Putamen (tissue), 1 donor: ENCODE results near the gene TBATA.
A peak's percentile ranks its signal among the peaks of the same experiment; 100 is the strongest.

ENCODE experiments used
- DNase-seq: peaks from one replicate; pipeline ENCODE4 v3.0.0-alpha.2; 2016; ENCODE audit warnings: low spot score

TBATA gene, protein sequence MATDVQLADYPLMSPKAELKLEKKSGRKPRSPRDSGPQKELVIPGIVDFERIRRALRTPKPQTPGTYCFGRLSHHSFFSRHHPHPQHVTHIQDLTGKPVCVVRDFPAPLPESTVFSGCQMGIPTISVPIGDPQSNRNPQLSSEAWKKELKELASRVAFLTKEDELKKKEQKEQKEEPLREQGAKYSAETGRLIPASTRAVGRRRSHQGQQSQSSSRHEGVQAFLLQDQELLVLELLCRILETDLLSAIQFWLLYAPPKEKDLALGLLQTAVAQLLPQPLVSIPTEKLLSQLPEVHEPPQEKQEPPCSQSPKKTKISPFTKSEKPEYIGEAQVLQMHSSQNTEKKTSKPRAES

DNA sequence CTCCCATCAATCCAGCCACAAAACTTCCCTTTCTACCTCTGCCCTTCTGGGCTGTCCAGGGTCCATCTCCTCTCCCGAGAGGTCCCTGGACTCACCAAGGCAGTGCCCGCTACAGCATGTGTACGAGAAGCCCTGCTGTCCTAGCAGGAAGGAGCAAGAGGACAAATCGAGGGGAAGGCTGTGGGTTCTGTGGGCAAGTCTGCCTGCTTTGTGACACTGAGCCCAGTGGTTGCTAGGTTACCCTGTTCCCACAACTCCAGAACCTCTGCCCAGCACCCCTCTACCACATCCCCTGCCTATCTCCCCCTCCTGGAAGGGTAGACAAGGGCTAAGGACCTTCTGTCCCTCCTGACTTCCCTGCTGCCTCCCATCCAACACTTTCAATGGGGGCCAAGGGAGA is at the start of gene TBATA:
Gene TBATA, minus strand, starts transcription at position 188 of the 400 bp plus-strand sequence. CDS start 1,998 bp downstream, outside the sequence.
- DNase-seq: no peak

DNA sequence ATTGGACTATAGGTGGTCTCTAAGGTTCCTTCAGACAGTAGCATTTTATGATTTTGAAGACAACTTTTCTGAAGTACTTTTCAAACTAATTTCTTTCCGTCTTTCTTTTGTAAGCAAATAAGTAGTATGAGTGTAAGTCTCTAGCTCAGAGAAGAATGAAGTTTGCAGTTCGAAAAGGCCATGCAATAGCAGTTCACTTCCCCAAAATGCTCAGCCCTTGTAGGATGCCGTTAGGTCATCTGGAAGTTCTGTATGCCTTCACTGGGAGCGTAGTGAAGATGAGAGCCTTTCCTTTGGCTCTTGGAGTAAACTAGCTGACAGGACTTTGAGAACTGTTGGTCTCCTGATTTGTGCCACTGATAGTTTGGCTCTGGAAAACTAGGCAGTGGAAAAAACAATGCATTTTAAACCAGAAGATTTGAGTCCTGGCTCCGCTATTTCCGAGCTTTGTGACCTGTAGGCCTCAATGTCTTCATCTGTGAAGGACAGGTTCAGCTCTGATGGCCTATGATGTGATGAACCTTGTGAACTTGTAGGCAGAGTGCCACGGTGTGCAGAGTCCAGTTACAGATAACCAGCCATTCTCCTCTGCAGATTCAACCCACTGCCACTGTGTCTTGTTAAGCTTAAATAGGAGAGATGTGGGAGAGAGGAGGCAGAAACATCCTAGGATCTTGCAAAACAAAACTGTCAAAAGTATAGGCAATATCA is 49.4 kb upstream of the TBATA start:
- DNase-seq: no peak

DNA sequence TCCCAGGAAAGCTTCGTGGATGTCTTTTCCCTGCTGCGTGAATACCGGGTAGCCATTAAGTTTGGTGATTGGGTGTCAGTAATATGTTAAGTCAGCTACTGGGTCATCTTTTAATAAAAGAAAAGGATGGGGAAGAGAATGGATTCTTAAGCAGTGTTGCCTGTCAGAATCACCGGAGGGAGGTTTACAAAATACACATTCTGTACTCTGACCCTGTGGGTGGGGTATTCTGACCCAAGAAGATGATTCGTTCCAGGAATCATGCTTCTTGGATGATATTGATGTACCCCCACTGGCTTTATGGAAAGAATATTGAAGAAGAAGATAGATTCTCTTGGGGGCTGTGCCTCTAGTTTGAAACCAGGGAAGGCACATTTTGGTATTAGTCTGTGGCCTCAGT is 48.8 kb upstream of the TBATA start:
- no peak for DNase-seq

DNA sequence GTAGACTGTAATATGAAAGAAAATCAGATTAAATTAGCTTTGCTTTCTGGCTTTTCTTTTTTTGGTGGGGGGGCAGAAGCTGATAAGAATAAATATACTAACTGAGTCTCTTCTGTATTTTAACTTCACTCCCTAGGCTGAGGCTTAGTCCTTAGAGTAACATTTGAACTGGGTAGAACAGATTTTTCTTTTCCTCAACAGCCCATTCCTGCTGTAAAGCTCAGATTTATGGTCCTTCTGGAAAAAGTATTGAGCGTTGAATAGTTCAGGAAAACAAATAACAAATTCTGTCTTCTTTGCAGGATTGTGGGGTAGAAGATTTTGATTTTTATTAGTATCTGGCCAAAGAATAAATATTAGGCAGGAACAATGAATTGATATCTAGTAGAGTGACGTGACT is 48.4 kb upstream of the TBATA start:
- no peak for DNase-seq

DNA sequence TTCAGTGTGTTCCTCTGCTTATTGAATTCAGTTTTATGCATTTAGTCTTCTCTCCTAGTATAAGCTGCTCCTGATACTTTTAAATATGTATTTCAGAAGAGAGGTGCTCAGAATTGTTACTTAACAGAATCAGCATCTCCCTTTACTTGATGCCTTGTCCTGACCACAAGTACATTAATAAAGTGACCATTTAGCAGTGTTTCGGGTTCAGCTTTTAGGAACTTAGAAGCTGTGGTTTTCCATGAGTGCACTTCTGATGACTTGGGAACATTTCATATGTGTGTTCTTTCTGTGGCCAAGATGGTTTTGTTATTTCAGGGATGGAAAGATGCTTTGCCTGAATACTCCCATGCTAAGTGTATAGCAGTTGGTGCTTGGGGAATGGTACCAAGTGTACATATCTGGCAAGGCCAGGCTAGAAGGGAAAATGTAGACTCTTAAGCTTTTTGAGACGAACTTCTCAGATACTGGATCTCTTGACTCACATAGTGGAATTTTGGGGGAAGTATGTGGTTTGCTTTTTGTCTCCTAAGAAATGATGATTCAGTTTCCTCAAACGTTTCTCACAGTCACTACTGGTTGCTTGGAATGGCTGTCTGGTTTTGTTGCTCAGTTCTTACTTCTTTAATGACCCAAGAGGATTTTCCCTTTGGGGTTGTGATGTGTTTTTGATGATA is 47.8 kb upstream of the TBATA start:
- no peak for DNase-seq

DNA sequence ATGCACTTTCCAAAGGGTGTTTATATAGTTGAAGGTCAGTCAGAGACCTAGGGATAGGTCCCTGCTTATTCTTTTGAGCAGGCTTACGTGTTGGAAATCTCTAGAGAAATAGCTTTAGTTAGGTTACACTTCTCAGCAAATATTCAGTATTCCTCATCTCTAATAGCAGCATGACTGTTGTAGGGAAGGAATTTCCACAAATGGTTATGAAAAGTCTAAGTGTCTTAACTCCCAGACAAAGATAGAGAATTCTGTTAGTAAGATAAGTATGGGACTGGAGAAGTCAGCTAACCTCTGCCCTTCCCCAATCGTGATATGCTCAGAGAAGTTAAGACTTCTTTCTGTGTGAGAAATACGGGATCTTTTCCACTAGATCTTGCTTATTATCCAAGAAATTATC is 47.0 kb upstream of the TBATA start:
- no peak for DNase-seq

DNA sequence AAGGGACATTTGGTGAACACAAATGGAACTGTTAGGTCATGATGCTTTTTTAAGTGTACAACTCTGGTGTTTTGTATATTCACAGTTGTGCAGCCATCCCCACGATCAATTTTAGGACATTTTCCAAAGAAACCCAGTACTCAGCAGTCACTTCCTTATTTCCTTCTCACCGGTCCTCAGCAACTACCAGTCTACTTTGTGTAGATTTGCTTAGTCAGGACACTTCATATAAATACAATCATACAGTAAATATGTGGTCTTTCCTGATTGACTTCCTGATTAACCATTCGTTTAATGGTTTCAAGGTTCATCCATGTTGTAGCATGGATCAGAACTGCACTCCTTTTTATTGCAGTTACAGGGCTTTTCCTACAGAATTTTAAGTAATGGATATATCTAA is 45.0 kb upstream of the TBATA start:
- DNase-seq: no peak

DNA sequence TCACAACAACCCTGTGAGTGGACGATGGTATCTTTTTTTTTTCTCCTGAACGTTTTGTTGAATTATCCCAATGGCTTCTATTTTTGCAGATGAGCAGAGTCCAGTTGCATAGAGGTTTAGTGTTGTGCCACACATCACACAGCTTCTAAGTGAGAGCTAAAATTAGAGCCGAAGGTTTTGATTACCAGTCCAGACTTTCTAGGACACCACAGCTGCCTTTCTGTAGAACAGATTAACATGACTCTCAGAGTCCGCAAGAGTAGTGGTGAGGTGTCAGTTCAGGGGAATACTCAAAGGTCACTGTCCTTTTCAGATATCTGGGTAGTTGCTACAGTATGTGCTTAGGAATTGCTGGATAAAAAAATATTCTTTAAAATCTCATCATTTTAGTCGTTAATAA is 44.4 kb upstream of the TBATA start:
- no peak for DNase-seq

DNA sequence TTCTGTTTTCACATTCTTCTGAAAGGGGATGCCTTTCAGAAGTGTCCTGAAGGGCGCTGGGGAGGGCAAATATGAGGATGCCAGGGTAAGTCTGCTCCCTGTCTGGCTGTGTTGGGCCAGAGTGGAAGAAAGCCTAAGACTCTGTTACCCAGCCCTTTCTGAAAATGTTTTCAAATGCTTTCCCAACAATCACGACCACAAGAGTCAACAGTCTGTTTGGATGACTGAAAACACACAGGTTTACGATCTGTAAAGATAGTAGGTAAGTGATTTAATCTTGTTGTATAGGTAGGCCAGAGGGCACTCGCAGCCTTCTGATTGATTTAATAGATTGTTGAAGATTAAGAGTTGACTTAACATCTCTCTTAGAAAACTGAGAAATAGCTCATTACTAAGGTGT is 43.7 kb upstream of the TBATA start:
- DNase-seq: no peak

DNA sequence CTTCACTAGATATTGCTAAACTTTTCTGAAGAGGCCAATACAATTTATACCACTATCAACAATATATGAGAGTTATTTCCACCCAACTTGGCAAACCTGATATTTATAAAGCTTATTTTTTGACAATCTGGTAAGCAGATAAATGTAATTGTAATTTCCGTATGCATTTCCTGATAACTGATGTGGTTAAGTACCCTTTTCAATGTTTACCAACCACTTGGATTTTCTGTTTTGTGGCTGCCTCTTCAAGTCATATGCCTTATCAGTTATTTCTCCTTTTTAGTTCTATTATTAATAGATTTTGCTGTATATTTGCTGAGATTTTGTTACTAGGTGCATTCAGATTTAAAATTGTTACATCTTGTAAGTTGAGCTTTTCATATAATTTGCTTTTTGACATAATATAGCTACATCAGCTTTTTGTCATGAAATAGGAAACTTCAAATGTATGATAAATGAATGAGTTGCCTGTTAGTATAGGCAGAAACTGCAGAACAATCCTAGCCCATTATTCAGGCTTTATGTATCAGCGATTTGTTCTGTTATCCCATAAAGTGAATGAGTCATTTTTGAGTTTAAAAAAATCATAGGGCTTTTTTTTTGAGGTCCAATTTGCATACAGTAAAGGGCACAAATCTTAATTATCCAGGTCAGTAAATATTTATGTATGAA is 42.0 kb upstream of the TBATA start:
- no peak for DNase-seq

DNA sequence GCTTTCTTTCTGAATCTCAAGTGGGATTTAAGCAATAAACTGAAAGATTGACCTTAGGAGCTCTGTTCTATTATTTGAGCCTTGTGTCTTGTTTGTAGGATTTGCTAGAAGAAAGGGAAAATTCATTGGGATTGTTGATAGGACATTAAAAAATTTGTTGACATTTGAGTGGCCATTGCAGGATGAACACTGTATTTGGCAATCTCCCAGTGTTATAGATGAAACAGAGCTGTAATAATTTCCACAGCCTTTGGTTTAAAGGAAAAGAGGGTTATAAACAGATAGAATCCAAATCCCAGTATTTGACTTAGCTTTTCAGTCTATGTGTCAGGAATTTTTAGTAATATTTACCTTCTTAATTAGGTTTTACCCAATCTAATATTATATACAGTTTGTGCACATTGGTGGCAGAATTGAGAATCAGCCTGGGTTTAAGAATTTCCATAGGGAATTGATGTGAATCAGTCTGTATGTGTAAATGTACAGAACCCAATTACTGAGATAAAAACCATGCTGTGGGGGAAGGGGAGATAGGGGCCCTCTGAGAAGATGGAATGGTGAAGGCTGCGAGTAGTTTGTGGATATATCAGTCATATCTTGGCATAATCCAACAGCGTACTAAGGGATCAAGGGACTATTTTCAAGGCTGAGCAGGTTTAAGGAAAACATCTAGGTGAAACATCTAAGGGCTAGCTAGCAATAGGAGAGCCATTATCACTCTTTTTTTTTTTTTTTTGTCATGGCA is 37.1 kb upstream of the TBATA start:
- no peak for DNase-seq

DNA sequence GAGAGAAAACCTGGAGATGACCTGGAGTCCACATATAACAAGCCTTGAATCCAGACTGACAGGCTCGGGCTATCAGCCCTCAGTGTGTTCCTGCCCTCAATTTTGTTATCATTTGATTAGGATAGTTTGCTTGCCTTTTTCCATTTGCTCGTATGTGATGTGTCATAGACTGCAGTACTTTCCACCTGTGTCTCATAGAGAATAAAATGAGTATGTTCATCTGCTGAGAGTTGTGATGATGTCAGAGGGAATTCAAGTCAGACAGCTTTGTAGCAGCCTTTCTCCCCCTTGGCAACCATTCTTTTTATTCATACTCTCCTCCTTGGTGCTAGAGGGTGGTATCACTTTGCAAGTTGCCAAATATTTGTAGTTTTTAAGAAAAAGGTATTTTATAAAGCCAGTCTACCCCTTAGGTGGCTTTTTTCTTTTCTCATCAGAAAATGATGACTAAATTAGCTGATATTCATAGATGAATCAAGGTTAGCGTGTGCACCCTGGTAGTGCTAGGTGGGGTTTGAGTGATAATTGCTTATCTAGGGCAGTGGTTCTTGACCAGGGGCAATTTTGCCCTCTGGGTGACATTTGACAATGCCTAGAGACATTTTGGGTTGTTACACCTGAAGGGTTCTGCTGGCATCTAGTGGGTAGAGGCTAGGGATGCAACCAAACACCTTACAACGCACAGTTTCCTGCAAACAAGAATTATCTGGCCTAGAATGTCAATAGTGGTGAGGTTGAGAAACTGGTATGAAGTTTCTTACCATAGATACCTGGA is 36.0 kb upstream of the TBATA start:
- no peak for DNase-seq

DNA sequence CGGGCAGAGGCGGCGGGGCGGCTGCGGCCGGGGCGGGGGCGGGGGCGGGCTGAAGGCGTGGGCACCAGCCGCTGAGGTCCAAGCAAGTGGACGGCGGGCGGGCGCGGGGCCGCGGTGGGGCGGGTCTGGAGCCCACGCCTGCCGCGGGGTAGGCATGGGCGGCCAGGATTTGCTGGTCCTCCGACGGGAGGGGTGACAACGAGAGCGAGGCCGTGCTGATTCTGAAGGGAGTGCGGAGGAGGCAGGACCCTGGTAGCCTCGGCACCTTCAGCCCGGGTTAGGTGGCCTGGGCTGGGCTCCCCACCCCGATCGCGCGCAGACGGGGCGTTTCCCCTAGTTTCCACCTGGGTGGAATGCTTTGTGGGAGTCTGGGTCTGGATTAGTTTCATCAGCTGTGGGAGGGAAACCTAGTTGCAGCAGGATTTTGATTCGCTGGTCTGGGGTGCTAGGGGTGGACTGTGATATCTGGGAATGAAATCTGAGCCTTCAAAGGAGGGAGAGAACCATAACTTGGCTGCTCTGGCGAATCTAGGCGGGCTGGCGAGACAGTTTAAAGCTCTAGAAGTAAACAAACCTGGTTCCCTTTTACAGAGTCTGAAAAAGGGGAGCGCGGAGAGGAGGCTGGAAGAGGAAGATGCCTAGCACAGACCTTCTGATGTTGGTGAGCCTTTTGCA is 31.2 kb upstream of the TBATA start:
- DNase-seq: peak; percentile 34

DNA sequence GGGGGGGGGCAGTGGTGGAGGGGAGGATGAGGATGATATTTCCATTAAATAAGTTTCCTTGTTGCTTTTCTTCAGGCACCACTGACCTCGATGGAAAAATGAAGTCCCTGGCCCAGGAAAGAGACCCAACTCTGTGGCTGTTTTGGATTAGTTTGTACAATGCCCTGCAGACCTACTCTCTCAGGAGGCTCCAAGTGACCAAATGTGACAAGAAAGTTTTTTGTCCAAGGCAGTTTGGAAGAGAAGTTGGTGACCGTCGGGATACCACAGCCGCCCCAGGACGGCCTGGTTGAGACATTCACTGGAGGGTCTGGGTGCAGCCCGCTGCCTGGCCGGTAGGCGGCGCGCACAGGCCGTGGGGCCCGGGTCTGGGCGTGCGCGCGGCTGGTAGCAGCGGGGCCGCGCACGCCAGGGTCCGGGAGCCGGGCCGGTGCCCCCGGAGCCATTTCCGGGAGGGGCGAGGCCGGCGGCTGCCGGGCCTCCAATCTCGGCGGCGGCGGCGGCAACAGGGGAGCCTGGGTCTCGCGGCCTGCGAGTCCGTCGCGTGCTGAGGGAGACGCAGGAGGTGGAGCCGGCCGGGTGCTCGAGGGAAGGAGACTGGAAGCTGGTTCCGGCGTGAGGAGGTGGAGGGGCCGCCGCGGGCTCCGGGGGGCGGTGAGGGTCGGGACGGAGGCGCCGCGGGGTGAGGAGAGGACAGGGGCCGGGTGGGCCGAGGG is 30.5 kb upstream of the TBATA start, which contains the start of gene SGPL1:
Gene SGPL1, plus strand, starts transcription at position 445 of the 716 bp plus-strand sequence. CDS start 906 bp downstream, outside the sequence.
- peak; percentile 78 for DNase-seq

DNA sequence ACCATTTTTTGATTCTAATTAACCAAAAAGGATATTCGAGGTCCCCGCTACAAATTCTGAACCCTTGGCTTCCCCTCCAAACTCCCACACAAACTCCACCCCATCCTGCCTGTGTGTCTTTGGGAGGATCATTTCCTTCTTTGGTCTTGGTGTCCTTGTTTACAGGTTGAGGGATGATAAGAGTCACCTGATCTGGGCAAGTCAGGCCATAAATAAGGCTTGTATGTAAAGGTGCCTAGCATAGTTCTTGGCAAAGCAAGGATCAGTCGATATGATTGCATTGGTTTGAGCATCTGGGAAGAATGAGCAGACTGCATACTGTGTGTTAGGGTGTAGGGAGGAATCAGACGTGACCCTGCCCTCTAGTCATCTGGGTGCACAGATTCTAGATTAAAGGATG is 28.9 kb upstream of the TBATA start:
- DNase-seq: no peak

DNA sequence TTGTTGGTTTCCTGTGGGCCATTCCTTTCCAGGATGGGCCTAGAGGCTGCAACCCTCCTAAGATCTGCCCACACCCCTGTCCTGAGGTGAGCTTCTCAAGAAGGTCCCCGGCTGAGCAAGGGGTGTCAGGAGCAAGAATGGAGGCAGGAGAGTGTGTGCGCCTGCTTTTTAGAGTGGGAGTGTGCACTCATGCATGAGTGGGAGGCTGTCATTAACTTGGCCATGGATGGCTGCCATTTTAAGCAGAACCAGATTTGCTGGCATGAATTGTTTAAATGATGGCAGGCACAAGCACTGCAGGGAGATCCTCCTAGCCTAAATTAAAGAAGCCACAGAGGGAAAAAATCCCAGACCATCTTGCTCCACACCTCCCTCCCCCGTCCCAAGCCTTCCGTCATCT is 27.6 kb upstream of the TBATA start:
- DNase-seq: no peak

DNA sequence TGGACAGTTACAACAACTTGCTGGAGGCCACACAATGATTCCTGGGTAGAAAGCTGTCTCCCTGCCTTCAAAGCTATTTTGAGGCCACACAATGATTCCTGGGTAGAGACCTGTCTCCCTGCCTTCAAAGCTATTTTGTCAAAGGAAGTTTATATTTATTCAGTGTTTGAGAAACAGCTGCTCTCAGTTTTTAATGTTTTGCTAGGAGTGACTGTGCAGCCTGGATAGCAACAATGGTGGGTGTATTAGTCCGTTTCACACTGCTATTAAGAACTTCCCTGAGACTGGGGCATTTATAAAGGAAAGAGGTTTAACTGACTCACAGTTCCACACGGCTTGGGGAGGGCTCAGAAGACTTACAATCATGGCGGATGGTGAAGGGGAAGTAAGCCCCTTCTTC is 26.7 kb upstream of the TBATA start:
- DNase-seq: no peak

DNA sequence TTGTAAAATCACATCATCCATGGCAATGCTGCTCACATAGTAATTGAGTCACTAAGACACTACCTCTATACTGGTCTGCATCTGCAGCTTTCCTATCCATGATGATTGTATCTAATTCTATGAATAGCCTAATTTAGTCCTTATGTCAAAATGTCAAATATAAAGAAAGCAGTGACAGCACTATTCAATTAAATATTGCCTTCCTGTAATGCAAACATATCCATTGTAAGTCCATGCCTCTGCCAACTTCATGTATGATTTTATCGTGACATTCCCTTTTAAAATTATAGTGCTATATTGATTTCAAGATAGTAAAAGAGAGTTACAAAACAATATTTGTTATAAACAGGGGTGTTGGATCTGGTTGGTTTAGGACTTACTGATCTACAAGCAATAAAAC is 25.8 kb upstream of the TBATA start:
- DNase-seq: no peak

DNA sequence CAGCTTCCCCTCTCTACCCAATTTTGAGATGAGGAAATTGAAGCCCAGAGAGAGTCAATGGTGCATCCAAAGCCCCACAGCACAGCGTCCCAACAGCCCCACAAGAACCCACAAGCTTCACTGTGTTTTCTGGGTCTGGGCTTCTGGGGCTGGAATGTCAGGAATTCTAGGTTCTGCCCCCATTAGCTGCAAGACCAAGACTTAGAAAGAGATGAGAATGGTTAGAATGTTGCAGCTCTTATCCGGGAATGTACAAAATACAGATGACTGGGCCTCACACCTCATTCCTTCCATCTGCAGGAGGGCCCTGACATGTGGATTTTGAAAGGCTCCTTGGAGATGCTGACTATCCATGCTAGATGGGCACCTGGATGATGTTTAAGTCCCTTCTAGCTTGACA is 24.5 kb upstream of the TBATA start:
- DNase-seq: no peak
